Thymus (tissue), 11 donors: ENCODE measurements around the gene NSDHL. TPM values are rescaled to one million over a fixed set of nuclear protein-coding genes. Genes with fewer than 3 reads are reported as not detected.

ENCODE experiments used
- DNase-seq, 9 donors: peaks; one replicate each; pipeline ENCODE4 v3.0.0-alpha.2; 2013; ENCODE audit warnings: low spot score in 9 of 9, low read depth in 6 of 9, missing footprints in 1 of 9
- H3K27ac ChIP-seq, 2 donors: one replicate each; pipeline ENCODE4 v1.5.1; 2013; ENCODE audit warnings: control low read depth in 1 of 2, low read depth in 1 of 2, low read length in 1 of 2, mild to moderate bottlenecking in 1 of 2, moderate library complexity in 1 of 2
- H3K27me3 ChIP-seq, 2 donors: one replicate each; pipeline ENCODE4 v1.5.1; 2013; ENCODE audit warnings: low read length in 1 of 2; ENCODE audit not compliant: control insufficient read depth in 2 of 2, insufficient read depth in 1 of 2
- H3K36me3 ChIP-seq, 2 donors: one replicate each; pipeline ENCODE4 v1.5.1; 2013; ENCODE audit warnings: low read length in 1 of 2, mild to moderate bottlenecking in 1 of 2, moderate library complexity in 1 of 2; ENCODE audit not compliant: control insufficient read depth in 2 of 2, insufficient read depth in 2 of 2
- H3K4me1 ChIP-seq, 2 donors: one replicate each; pipeline ENCODE4 v1.5.1; 2013; ENCODE audit warnings: low read length in 2 of 2; ENCODE audit not compliant: control insufficient read depth in 2 of 2, insufficient read depth in 2 of 2
- H3K4me3 ChIP-seq, 2 donors: one replicate each; pipeline ENCODE4 v1.5.1; 2013; ENCODE audit warnings: low read length in 2 of 2, control low read depth in 1 of 2, mild to moderate bottlenecking in 1 of 2
- H3K9me3 ChIP-seq, 2 donors: one replicate each; pipeline ENCODE4 v1.5.1; 2013; ENCODE audit warnings: low read length in 1 of 2, mild to moderate bottlenecking in 1 of 2; ENCODE audit not compliant: control insufficient read depth in 2 of 2, insufficient read depth in 1 of 2
- whole genome bisulfite sequencing: extraction: QIAGEN DNeasy Blood & Tissue Kit; methylation state at CpG from one replicate; pipeline ENCODE4 v1.1.7; 2013; 5-methylcytosine and 5-hydroxymethylcytosine counted together
- polyA plus RNA-seq: library from polyadenylated mRNA; stranded (reverse); fragments of 200-250 nt; gene quantifications from one replicate; pipeline ENCODE4 v1.2.3, GENCODE V29; 2013
- total RNA-seq: library from RNA; stranded (reverse); fragments of 120-200 nt; gene quantifications from one replicate; pipeline ENCODE4 v1.2.4, GENCODE V29; 2013
- donor health status: healthy.

Gene NSDHL
- total and polyA plus RNA-seq, 2 donors, result 7.2 to 9.9 TPM

DNA sequence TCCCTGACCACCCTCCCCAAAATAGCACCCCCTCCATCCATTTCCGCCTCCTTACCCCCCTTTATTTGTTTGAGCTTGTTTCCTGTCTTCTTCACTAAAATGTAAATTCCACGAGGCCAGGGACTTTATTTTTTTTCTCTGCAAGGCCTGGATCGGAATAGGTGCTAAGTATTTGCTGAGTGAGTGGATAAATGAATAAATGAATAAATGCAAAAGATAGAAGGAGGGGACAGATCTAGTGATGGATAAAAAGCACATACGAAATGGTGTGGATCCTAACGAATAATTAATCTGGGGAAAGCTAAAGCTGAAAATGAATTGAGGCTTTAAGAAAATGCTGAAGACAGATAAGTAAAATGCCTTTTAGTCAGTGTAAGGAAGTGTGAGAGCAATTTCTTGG lies 12.5 kb upstream of the NSDHL start:
- DNase-seq, result no peak
- Histone ChIP-seq H3K27ac (no peak overlapping the region), H3K4me3 (no peak overlapping the region), H3K4me1 (no peaks in the 10 kb centered on the region), H3K36me3 (no peaks in the 10 kb centered on the region), H3K27me3 (peaks cover 0 to under 1% of the 10 kb centered on the region in 2 donors), H3K9me3 (no peaks in the 10 kb centered on the region)
- 92% methylated on average over 5 of the region's 5 CpGs for WGBS

GRCh38 chrX:152819266-152819665 lies 11.6 kb upstream of the NSDHL start:
- H3K27me3 ChIP-seq, result peaks cover 0 to 9% of the 10 kb centered on the region in 2 donors
- H3K9me3 ChIP-seq, result no peaks in the 10 kb centered on the region
- no peak overlapping the region for H3K4me3 ChIP-seq
- H3K27ac ChIP-seq, result no peak overlapping the region
- no peaks in the 10 kb centered on the region for H3K4me1 ChIP-seq
- DNase-seq, result no peak
- H3K36me3 ChIP-seq, result no peaks in the 10 kb centered on the region
- WGBS, result 91% methylated on average over 2 of the region's 2 CpGs

- Histone ChIP-seq H3K27me3 (peaks cover 0 to 11% of the 10 kb centered on the region in 2 donors), H3K36me3 (no peaks in the 10 kb centered on the region), H3K4me1 (no peaks in the 10 kb centered on the region), H3K4me3 (no peak overlapping the region), H3K27ac (no peak overlapping the region), H3K9me3 (no peaks in the 10 kb centered on the region)
- DNase-seq, result no peak
- whole genome bisulfite sequencing, result 96% methylated on average over 7 of the region's 7 CpGs
Measured at GRCh38 chrX:152819732-152820131, 11.1 kb upstream of the NSDHL start.

- Histone ChIP-seq H3K4me3 (no peak overlapping the region), H3K27ac (no peak overlapping the region), H3K36me3 (no peaks in the 10 kb centered on the region), H3K9me3 (no peaks in the 10 kb centered on the region), H3K4me1 (no peaks in the 10 kb centered on the region), H3K27me3 (peaks cover 0 to 11% of the 10 kb centered on the region in 2 donors)
- WGBS, result 51% methylated on average over 3 of the region's 3 CpGs
- peak in 1 of 9 donors; percentile 11 for DNase-seq
Measured at GRCh38 chrX:152821145-152821765, 9.6 kb upstream of the NSDHL start.

DNA sequence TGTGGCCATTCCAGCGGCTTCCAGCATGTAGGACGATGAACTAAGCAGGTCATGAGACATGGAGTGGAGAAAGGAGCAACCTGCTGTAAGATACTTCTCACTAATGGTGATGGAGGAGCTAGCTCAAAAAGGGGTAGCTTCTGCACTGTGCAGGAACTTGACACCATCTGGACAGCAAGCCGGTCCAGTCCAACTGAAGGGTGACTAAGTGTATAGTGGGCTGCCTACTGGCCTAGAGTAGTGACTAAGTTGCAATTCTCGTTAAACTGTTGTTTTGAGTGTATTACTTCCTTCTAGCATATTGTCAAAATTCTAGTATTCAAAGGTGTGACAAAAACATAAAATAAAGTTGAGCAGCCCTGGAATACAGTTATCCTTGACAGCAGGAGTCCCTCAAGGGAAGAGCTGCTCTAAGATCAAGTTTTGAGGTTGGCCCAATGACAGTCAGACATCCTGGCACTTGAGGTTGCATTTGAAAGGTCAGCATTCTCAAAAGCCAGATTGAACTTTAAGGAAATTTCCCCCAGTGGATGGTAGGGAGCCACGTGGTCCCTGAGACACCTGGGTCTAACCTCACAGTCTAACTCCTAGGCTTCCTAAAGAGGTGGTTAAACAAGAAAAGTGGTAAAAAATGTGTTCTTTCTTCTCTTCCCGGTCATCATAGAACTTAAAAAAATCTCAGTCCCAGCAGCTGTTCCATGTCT lies 8.3 kb upstream of the NSDHL start:
- Histone ChIP-seq H3K4me3 (no peak overlapping the region), H3K27ac (no peak overlapping the region), H3K4me1 (no peaks in the 10 kb centered on the region), H3K27me3 (peaks cover 0 to 11% of the 10 kb centered on the region in 2 donors), H3K36me3 (no peaks in the 10 kb centered on the region), H3K9me3 (no peaks in the 10 kb centered on the region)
- WGBS, result 71% methylated on average over 6 of the region's 6 CpGs
- no peak for DNase-seq

GRCh38 chrX:152823657-152824056 lies 7.2 kb upstream of the NSDHL start:
- Histone ChIP-seq H3K4me1 (no peaks in the 10 kb centered on the region), H3K27me3 (peaks cover 0 to 11% of the 10 kb centered on the region in 2 donors), H3K9me3 (no peaks in the 10 kb centered on the region), H3K27ac (no peak overlapping the region), H3K36me3 (no peaks in the 10 kb centered on the region), H3K4me3 (no peak overlapping the region)
- 79% methylated on average over 6 of the region's 6 CpGs for WGBS
- DNase-seq, result no peak

DNA sequence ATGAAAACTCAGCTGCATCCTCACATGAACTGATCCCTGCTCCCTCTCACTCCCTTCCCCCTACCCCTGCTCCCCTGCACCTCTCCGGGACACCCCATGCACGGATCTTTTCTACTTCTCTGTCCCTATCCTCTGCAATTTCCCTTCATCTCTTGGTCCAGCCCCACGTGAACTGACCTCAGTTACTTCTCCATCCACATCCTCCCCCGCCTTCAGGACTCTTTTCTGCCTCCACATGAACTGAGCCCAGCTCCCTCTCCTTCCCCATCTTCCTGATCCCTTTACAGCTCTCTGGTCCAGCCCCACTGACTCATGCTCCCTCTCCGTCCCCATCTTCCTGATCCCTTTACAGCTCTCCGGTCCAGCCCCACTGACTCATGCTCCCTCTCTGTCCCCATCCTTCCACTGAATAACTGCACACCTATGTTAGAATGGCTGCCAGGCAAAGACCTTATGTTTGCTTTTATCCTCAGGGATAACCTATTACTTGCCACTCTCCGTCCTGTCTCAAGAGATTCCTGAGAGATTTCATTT lies 6.0 kb upstream of the NSDHL start:
- Histone ChIP-seq H3K4me1 (no peaks in the 10 kb centered on the region), H3K36me3 (no peaks in the 10 kb centered on the region), H3K27me3 (peaks cover 0 to 11% of the 10 kb centered on the region in 2 donors), H3K27ac (no peak overlapping the region), H3K9me3 (no peaks in the 10 kb centered on the region), H3K4me3 (no peak overlapping the region)
- no peak for DNase-seq
- 72% methylated on average over 7 of the region's 7 CpGs for WGBS

DNA sequence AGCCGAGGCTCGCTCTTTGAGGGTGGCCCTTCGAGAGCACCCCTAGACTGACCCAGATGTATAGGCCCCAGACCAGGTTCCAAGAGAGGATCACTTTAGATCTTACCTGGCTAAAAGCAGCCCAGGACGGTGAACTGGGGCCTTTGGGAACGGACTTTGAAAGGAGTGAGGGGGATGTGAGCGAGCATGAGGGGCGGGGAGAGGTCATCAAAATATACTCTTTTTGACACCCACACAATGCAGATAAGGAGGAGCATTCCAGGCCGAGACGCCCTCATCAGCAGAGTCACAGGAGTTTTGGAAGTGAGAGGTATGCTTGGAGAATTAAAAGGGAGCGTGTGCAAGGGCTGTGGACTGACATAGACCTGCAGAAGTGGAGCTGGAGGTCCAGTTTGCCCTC lies 528 bp downstream of the NSDHL start:
- Histone ChIP-seq H3K9me3 (no peaks in the 10 kb centered on the region), H3K4me1 (peaks cover 2 to 6% of the 10 kb centered on the region in 2 donors), H3K27ac (peak overlapping the region in 1 of 2 donors; percentile 43), H3K27me3 (no peaks in the 10 kb centered on the region), H3K36me3 (peaks cover 0 to 3% of the 10 kb centered on the region in 2 donors), H3K4me3 (peak overlapping the region; percentile 59 to 69)
- no peak for DNase-seq
- 8% methylated on average over 10 of the region's 10 CpGs for WGBS

DNA sequence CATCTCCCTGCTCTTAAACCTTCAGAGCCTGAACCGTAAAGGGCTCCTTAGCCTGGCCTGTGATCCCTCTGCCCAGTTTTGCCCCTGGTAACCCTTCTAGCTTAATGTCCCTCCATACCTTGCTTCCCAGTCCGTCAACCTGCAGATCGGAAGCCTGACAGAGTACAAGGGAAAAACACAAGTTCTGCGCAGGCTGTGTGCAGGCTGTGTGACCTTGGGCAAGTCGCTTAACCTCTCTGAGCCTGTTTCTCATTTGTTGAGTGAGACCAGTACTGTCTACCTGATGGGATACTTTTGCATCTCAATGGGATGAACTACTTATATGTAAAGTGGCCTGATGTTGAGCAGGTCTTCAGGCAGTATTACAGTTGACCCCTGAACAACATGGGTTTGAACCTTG lies 1.7 kb downstream of the NSDHL start:
- no peak overlapping the region for H3K4me3 ChIP-seq
- DNase-seq, result no peak
- WGBS, result 100% methylated on average over 5 of the region's 5 CpGs
- peaks cover 0 to 3% of the 10 kb centered on the region in 2 donors for H3K36me3 ChIP-seq
- no peaks in the 10 kb centered on the region for H3K27me3 ChIP-seq
- no peaks in the 10 kb centered on the region for H3K9me3 ChIP-seq
- H3K27ac ChIP-seq, result no peak overlapping the region
- peaks cover 2 to 6% of the 10 kb centered on the region in 2 donors for H3K4me1 ChIP-seq
